HEK293T (cell line): ENCODE data around the gene ACOX1.

ENCODE experiments used
- CTCF ChIA-PET: fragments of 350-600 bp; formaldehyde crosslinking; extraction: SDS; loops from one replicate; lab custom pipeline; 2021; ENCODE audit warnings: antibody characterized with exemption, inconsistent platforms; lab: Yijun Ruan, JAX
- POLR2A ChIA-PET: fragments of 350-600 bp; formaldehyde crosslinking; extraction: SDS; loops from one replicate; lab custom pipeline; 2020; ENCODE audit warnings: antibody characterized with exemption, inconsistent platforms; lab: Yijun Ruan, JAX
- DNase-seq: peaks from one replicate; pipeline ENCODE4 v3.0.0; 2012; ENCODE audit warnings: mixed read lengths; ENCODE audit errors: extremely low spot score
- ARNT ChIP-seq: fragments of 450-650 bp; IDR thresholded peaks from 2 replicates; pipeline ENCODE4 v1.6.1; 2017; ENCODE audit warnings: mild to moderate bottlenecking
- BHLHE40 ChIP-seq: fragments of 450-650 bp; IDR thresholded peaks from 2 replicates; pipeline ENCODE4 v1.6.1; 2016; ENCODE audit warnings: mild to moderate bottlenecking, moderate library complexity, borderline replicate concordance
- CTBP1 ChIP-seq: fragments of 450-650 bp; IDR thresholded peaks from 2 replicates; pipeline ENCODE4 v1.6.1; 2016; ENCODE audit warnings: borderline replicate concordance
- ELF4 ChIP-seq: fragments of 450-650 bp; IDR thresholded peaks from 2 replicates; pipeline ENCODE4 v1.6.1; 2017; ENCODE audit warnings: antibody characterized with exemption
- FOXA1 ChIP-seq: fragments of 450-650 bp; IDR thresholded peaks from 2 replicates; pipeline ENCODE4 v1.6.1; 2016; ENCODE audit warnings: mild to moderate bottlenecking
- FOXK2 ChIP-seq: fragments of 450-650 bp; IDR thresholded peaks from 2 replicates; pipeline ENCODE4 v1.6.1; 2016; ENCODE audit warnings: mild to moderate bottlenecking
- FOXM1 ChIP-seq: fragments of 450-650 bp; IDR thresholded peaks from 2 replicates; pipeline ENCODE4 v1.6.1; 2017; ENCODE audit warnings: mild to moderate bottlenecking, borderline replicate concordance
- HDGF ChIP-seq: fragments of 450-650 bp; IDR thresholded peaks from 2 replicates; pipeline ENCODE4 v1.6.1; 2017; ENCODE audit warnings: antibody characterized with exemption, borderline replicate concordance
- L3MBTL2 ChIP-seq: fragments of 450-650 bp; conservative IDR thresholded peaks from 2 replicates; pipeline ENCODE4 v1.6.1; 2016; ENCODE audit warnings: mild to moderate bottlenecking
- LEF1 ChIP-seq: fragments of 450-650 bp; IDR thresholded peaks from 2 replicates; pipeline ENCODE4 v1.6.1; 2017; ENCODE audit warnings: mild to moderate bottlenecking, borderline replicate concordance
- NFRKB ChIP-seq: fragments of 450-650 bp; IDR thresholded peaks from 2 replicates; pipeline ENCODE4 v1.6.1; 2016; ENCODE audit warnings: mild to moderate bottlenecking, moderate library complexity
- SP1 ChIP-seq: fragments of 450-650 bp; IDR thresholded peaks from 2 replicates; pipeline ENCODE4 v1.6.1; 2017
- SUZ12 ChIP-seq: fragments of 450-650 bp; IDR thresholded peaks from 2 replicates; pipeline ENCODE4 v1.6.1; 2016; ENCODE audit warnings: mild to moderate bottlenecking
- TARDBP ChIP-seq: fragments of 450-650 bp; IDR thresholded peaks from 2 replicates; pipeline ENCODE4 v1.6.1; 2016
- ZNF384 ChIP-seq: fragments of 450-650 bp; IDR thresholded peaks from 2 replicates; pipeline ENCODE4 v1.6.1; 2016
- TF ChIP-seq, protein P1 (sequence below): fragments of 450-650 bp; IDR thresholded peaks from 2 replicates; pipeline ENCODE4 v1.6.1; 2016

ACOX1 gene

DNA sequence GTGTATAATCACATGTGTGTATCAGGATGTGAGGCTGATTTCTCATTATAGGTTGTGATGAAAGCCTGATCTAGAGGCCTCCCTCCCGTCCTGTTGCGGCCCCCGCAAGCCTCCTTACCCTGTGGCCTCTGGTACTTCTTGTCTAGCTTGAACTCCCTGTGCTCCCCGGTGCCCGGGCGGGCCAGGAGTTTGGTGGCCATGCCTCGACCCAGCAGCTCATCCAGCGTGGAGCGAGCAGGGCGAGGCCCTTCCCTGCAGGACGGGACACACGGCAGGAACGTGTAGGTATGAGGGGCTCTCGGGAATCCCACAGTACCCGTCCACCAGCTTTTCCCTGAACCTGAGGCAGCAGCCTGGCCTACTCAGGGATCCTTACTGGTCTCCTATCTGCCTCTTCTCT, 53.1 kb downstream of the ACOX1 start:
- ChIA-PET POLR2A (interaction anchor here (0.8 to 1.2 kb wide), 4 partner anchors 10 to 21 kb away, joined by 3 to 6 read pairs (median 4); partner anchors contain the start of genes FBF1 and MRPL38), CTCF (no interaction called here)
- no peak for DNase-seq
- TF ChIP-seq TARDBP: no peak
- TF ChIP-seq SUZ12: no peak
- TF ChIP-seq ZNF384: no peak
- TF ChIP-seq HDGF: no peak
- no peak for TF ChIP-seq ARNT

DNA sequence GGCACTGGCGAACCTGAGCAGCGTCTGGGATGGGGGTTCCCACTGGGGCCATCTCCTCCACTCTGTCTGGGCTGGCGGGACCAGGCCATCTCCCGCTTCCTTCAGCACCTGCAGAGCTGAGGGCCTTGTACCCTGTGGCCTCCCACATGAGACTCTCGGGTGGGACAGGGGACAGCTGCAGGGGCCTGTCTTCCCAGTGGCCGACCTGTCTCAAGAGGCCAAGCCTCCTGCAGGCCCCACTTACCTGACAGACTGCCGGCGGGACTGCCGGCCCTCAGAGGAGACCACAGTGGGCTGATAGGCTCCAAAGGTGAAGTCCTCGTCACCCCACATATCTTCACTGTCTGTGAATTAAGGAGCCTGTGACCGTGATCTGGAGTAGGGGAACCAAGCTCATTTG, 53.9 kb downstream of the ACOX1 start:
- CTCF ChIA-PET: no interaction called here
- TF ChIP-seq FOXK2: no peak
- TF ChIP-seq FOXM1: no peak
- POLR2A ChIA-PET: interaction anchor here (0.8 to 1.2 kb wide), 4 partner anchors 9 to 20 kb away, joined by 3 to 6 read pairs (median 4); partner anchors contain the start of genes FBF1 and MRPL38

DNA sequence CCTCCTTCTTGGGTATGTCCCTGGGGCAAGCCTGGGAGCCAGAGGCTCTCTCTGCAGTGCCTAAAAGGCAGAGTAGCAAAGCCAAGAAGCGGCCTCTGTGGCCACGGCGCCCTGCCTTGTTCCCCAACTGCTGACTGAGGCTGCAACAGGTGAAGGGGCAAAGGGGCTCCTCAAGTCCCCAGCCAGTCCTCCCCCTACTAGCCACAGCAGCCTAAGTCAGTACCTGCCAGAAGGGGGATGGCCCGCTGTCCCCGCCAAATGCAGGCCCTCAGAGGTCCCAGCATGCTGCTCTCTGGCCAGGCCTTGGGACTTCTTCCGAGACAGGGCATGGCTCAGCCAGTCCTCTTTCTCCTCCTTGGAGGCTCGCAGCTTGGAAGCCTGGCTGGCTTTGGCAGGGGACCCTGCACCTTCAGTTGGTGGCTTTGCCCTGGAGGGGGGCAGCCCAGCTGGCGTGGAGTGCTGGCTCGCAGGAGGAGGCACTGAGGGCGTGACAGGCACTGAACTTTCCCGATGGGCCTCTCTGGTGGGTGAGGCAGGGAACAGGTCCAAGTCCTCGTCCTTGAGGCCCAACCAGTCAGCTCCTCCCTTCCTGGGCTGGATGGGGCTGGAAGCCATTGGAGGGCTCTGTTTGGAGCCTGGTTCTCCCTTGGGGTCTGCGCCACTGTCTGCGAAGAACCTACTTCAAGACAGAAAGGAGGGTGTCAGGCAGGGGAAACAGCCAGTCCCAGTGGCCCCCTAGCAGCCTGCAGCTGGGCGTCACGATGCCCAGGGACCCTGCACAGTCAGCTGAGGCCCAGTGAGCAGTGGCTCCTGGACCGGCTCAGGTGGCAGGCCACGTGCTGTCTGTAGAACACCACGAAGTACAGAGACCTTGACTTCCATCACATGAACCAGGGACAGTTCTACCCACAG, 55.7 kb downstream of the ACOX1 start:
- TF ChIP-seq SP1 (no peak), CTBP1 (no peak)
- CTCF ChIA-PET: interaction anchor here (1.0 kb wide), 1 partner anchor 68 kb away, joined by 3 read pairs; the partner anchor contains the start of gene WBP2

More for the DNA sequence above, 53.9 kb downstream of the ACOX1 start:
- no peak for DNase-seq

DNA sequence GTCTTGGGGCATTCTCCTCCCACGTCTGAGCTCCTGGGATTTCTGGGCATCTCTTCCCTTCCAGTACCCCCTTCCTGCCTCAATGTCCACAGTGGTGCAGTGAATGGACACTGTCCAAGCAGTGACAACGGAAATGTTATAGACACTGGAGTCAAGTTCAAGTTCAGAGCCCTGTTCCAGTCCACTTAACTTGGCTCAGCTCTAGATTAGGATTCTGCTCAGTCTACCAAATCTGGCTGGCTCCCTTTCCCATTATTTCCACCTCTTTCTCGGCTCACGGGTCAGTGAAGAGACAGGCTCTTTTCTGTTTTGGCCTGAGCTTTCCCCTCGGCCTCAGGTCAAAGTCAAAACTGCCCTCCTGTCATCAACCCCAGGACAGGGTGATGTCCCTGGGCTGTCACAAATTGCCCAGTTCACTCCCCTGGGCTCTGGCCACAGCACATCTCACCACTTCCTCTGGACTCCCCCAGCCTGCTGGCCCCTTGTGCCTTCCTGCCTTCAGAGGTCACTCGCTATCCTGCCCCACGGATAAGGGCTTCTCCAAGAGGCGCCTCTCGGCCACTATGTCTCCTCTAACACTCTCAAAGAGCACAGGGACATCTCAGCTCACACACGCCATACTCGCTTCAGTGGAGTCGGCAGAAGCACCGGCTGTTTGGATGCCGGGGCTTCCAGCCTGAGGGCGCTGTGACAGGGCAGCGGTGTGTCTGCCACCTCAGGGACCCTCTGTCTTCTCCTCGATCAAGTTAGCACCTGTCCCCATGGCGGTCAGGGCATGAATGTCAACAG, 56.6 kb downstream of the ACOX1 start:
- ChIA-PET POLR2A (interaction anchor here (1.0 to 1.3 kb wide), 2 partner anchors 54 to 56 kb away, joined by 3 read pairs; partner anchors contain the start of genes ACOX1 and TEN1), CTCF (no interaction called here)
- DNase-seq: no peak
- no peak for TF ChIP-seq L3MBTL2
- TF ChIP-seq FOXK2: no peak
- no peak for TF ChIP-seq SP1
- TF ChIP-seq FOXA1: no peak
- no peak for TF ChIP-seq SUZ12
- no peak for TF ChIP-seq NFRKB
- TF ChIP-seq BHLHE40: no peak
- TF ChIP-seq ZNF384: no peak
- no peak for TF ChIP-seq ARNT
- TF ChIP-seq HDGF: no peak

More for the DNA sequence above, 55.7 kb downstream of the ACOX1 start:
- no peak for DNase-seq
- POLR2A ChIA-PET: interaction anchor here (0.6 to 0.9 kb wide), 2 partner anchors 27 to 207 kb away, joined by 3 read pairs; partner anchors contain the start of gene TRIM65

DNA sequence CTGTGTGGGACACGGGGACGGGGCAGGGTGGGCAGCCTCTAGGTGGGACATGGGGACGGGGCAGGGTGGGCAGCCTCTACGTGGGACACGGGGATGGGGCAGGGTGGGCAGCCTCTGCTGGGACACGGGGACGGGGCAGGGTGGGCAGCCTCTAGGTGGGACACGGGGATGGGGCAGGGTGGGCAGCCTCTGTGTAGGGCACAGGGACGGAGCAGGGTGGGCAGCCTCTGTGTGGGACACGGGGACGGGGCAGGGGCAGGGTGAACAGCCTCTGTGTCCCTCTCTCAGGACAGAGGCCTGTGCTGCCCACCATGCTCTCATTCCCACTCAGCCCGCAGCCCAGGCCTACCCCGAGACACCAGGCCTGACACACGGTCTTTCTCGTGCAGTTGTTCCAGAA, 57.4 kb downstream of the ACOX1 start:
- DNase-seq: no peak
- CTCF ChIA-PET: no interaction called here
- TF ChIP-seq NFRKB: no peak
- no peak for TF ChIP-seq TARDBP
- no peak for TF ChIP-seq LEF1
- no peak for TF ChIP-seq ELF4
- TF ChIP-seq ARNT: no peak
- TF ChIP-seq SP1: no peak
- no peak for TF ChIP-seq L3MBTL2
- TF ChIP-seq ZNF384: no peak
- TF ChIP-seq FOXM1: no peak
- TF ChIP-seq FOXA1: no peak
- no peak for TF ChIP-seq BHLHE40
- TF ChIP-seq HDGF: no peak
- no peak for TF ChIP-seq FOXK2
- TF ChIP-seq CTBP1: no peak
- no peak for TF ChIP-seq SUZ12
- TF ChIP-seq, protein P1, sequence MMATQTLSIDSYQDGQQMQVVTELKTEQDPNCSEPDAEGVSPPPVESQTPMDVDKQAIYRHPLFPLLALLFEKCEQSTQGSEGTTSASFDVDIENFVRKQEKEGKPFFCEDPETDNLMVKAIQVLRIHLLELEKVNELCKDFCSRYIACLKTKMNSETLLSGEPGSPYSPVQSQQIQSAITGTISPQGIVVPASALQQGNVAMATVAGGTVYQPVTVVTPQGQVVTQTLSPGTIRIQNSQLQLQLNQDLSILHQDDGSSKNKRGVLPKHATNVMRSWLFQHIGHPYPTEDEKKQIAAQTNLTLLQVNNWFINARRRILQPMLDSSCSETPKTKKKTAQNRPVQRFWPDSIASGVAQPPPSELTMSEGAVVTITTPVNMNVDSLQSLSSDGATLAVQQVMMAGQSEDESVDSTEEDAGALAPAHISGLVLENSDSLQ: no peak
- POLR2A ChIA-PET: interaction anchor here (1.0 to 1.3 kb wide), 2 partner anchors 55 to 57 kb away, joined by 3 read pairs; partner anchors contain the start of genes ACOX1 and TEN1

DNA sequence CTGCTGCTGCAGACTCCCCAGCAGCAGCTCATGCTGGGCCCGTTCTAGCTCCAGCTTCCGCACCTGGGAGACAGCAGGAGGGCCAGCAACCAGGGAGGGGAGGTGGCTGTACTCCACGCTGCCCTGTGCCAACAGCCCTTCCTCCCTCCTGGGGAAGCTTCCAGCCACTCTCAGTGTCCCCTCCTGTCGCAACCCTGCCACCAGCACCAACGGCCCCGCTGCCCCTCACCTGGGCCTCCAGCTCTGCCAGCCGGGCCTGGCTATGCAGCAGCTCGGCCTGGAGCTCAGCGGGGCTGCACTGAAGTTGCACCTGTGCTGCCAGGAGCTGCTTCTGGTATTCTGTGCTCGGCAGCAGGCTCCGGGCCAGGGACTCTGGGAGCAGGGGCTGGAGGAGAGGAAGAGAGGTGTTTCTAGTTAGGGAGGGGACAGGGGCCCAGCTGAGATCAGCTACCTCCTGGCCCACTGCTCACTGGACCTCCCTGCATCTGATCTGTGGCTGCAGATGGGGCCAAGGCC, 58.9 kb downstream of the ACOX1 start:
- CTCF ChIA-PET: interaction anchor here (0.5 kb wide), 1 partner anchor 15 kb away, joined by 3 read pairs; the partner anchor contains the start of gene MRPL38
- POLR2A ChIA-PET: interaction anchor here (0.6 to 1.7 kb wide), 4 partner anchors 14 to 81 kb away, joined by 3 to 9 read pairs (median 4); partner anchors contain the start of genes FBF1 and WBP2
- TF ChIP-seq HDGF: no peak
- no peak for TF ChIP-seq CTBP1
- TF ChIP-seq SP1: no peak
- TF ChIP-seq FOXK2: no peak
- no peak for TF ChIP-seq ELF4
- no peak for TF ChIP-seq FOXA1
- no peak for TF ChIP-seq NFRKB
- TF ChIP-seq TARDBP: no peak
- TF ChIP-seq ZNF384: no peak
- TF ChIP-seq BHLHE40: no peak
- no peak for TF ChIP-seq FOXM1
- TF ChIP-seq, protein P1: no peak
- TF ChIP-seq ARNT: no peak
- TF ChIP-seq SUZ12: no peak
- TF ChIP-seq LEF1: no peak
- TF ChIP-seq L3MBTL2: no peak
- no peak for DNase-seq
